MM.1S (cell line): Measurements from ENCODE around the gene ZNF827.

Experiments
- DNase-seq: peaks from one replicate; pipeline ENCODE4 v3.0.0-alpha.2; 2015
- H2AFZ ChIP-seq: fragments of 300-600 bp; sonication (generic); 2 replicates; pipeline ENCODE4 v1.6.0; 2016; ENCODE audit warnings: antibody characterized with exemption, low read length
- H3F3A ChIP-seq: fragments of 300-600 bp; sonication (generic); 2 replicates; pipeline ENCODE4 v1.6.1; 2016; ENCODE audit warnings: mild to moderate bottlenecking, antibody characterized with exemption, low read length, moderate library complexity, mixed read lengths; ENCODE audit not compliant: insufficient read depth
- H3K27ac ChIP-seq: fragments of 300-600 bp; sonication (generic); 2 replicates; pipeline ENCODE4 v1.5.1; 2016; ENCODE audit warnings: mild to moderate bottlenecking, low read length
- H3K27me3 ChIP-seq: fragments of 300-600 bp; sonication (generic); replicated peaks from 2 replicates; pipeline ENCODE4 v1.6.0; 2016; ENCODE audit warnings: low read length; ENCODE audit not compliant: insufficient read depth
- H3K36me3 ChIP-seq: fragments of 300-600 bp; sonication (generic); replicated peaks from 2 replicates; pipeline ENCODE4 v1.6.1; 2016; ENCODE audit warnings: mild to moderate bottlenecking, low read length, mixed read lengths; ENCODE audit not compliant: insufficient read depth
- H3K4me1 ChIP-seq: fragments of 300-600 bp; sonication (generic); 2 replicates; pipeline ENCODE4 v1.6.1; 2016; ENCODE audit warnings: low read length, mixed read lengths
- H3K4me2 ChIP-seq: fragments of 300-600 bp; sonication (generic); 2 replicates; pipeline ENCODE4 v1.6.0; 2016; ENCODE audit warnings: low read depth, low read length
- H3K4me3 ChIP-seq: fragments of 300-600 bp; sonication (generic); 2 replicates; pipeline ENCODE4 v1.5.1; 2016; ENCODE audit warnings: low read length, mixed read lengths
- H3K79me2 ChIP-seq: fragments of 300-600 bp; sonication (generic); 2 replicates; pipeline ENCODE4 v1.6.1; 2016; ENCODE audit warnings: mixed run types, low read length, mixed read lengths
- H3K9ac ChIP-seq: fragments of 300-600 bp; sonication (generic); 2 replicates; pipeline ENCODE4 v1.6.1; 2016; ENCODE audit warnings: low read length, mixed read lengths
- H3K9me2 ChIP-seq: fragments of 300-600 bp; sonication (generic); replicated peaks from 2 replicates; pipeline ENCODE4 v1.6.1; 2016; ENCODE audit warnings: mild to moderate bottlenecking, low read length, mixed read lengths; ENCODE audit not compliant: insufficient read depth
- H3K9me3 ChIP-seq: fragments of 300-600 bp; sonication (generic); replicated peaks from 2 replicates; pipeline ENCODE4 v1.6.1; 2016; ENCODE audit warnings: mild to moderate bottlenecking, low read length, mixed read lengths; ENCODE audit not compliant: insufficient read depth
- H4K20me1 ChIP-seq: fragments of 300-600 bp; sonication (generic); 2 replicates; pipeline ENCODE4 v1.6.1; 2016; ENCODE audit warnings: mild to moderate bottlenecking, low read length, moderate library complexity, mixed read lengths; ENCODE audit not compliant: insufficient read depth
- CTCF ChIP-seq: fragments of 300-600 bp; sonication (generic); IDR thresholded peaks from 2 replicates; pipeline ENCODE4 v1.5.1; 2016; ENCODE audit warnings: antibody characterized with exemption, low read length, mixed read lengths
- EZH2 ChIP-seq: fragments of 300-600 bp; sonication (generic); optimal IDR thresholded peaks from 2 replicates; pipeline ENCODE3; 2017; ENCODE audit warnings: low read depth, mild to moderate bottlenecking, antibody characterized with exemption, low read length, mixed read lengths
- EZH2phosphoT487 ChIP-seq: fragments of 300-600 bp; sonication (generic); IDR thresholded peaks from 2 replicates; pipeline ENCODE4 v1.6.1; 2018; ENCODE audit warnings: antibody characterized with exemption, low read length

The ZNF827 gene

GRCh38 chr4:145945431-145946155 lies 7.0 kb upstream of the ZNF827 start:
- Histone ChIP-seq H3K9me3 (no peaks in the 10 kb centered on the region), H2AFZ (no peak overlapping the region), H3F3A (peaks cover 8% of the 10 kb centered on the region; the same call in 1 of the 2 replicates), H3K36me3 (no peaks in the 10 kb centered on the region), H3K9ac (no peak overlapping the region), H3K27me3 (no peaks in the 10 kb centered on the region; the same call in 1 of the 2 replicates), H3K79me2 (no peaks in the 10 kb centered on the region), H3K4me1 (peaks cover 9% of the 10 kb centered on the region; the same call in 1 of the 2 replicates), H3K4me2 (no peak overlapping the region), H4K20me1 (no peaks in the 10 kb centered on the region), H3K27ac (no peak overlapping the region), H3K9me2 (no peaks in the 10 kb centered on the region), H3K4me3 (no peak overlapping the region)
- no peak for TF ChIP-seq EZH2phosphoT487
- TF ChIP-seq EZH2: no peak
- no peak for TF ChIP-seq CTCF
- no peak for DNase-seq

- H3K4me1 ChIP-seq: peaks cover 9% of the 10 kb centered on the region; the same call in 1 of the 2 replicates
- no peak for TF ChIP-seq EZH2
- TF ChIP-seq EZH2phosphoT487: no peak
- no peak for TF ChIP-seq CTCF
Measured at GRCh38 chr4:145944886-145945285, 6.3 kb upstream of the ZNF827 start.

GRCh38 chr4:145939856-145940255 lies 1.2 kb upstream of the ZNF827 start:
- H3K4me2 ChIP-seq: no peak overlapping the region
- H3K27ac ChIP-seq: no peak overlapping the region

More at GRCh38 chr4:145944886-145945285, 6.3 kb upstream of the ZNF827 start:
- Histone ChIP-seq H3K27me3 (peaks cover 5% of the 10 kb centered on the region), H3K4me2 (no peak overlapping the region), H4K20me1 (no peaks in the 10 kb centered on the region), H3K36me3 (no peaks in the 10 kb centered on the region), H2AFZ (no peak overlapping the region), H3K4me3 (no peak overlapping the region), H3K27ac (no peak overlapping the region), H3K9me2 (no peaks in the 10 kb centered on the region), H3K9me3 (no peaks in the 10 kb centered on the region), H3F3A (peaks cover 9% of the 10 kb centered on the region; the same call in 1 of the 2 replicates), H3K9ac (no peak overlapping the region), H3K79me2 (no peaks in the 10 kb centered on the region)
- no peak for DNase-seq

More at GRCh38 chr4:145939856-145940255, 1.2 kb upstream of the ZNF827 start:
- Histone ChIP-seq H3K9ac (no peak overlapping the region), H3K36me3 (no peaks in the 10 kb centered on the region), H2AFZ (no peak overlapping the region), H3K4me1 (peaks cover 14% of the 10 kb centered on the region; the same call in 1 of the 2 replicates), H3K4me3 (no peak overlapping the region), H3K79me2 (peaks cover 3% of the 10 kb centered on the region), H4K20me1 (no peaks in the 10 kb centered on the region), H3K9me2 (no peaks in the 10 kb centered on the region), H3F3A (peaks cover 42% of the 10 kb centered on the region), H3K27me3 (peaks cover 19% of the 10 kb centered on the region), H3K9me3 (no peaks in the 10 kb centered on the region)
- DNase-seq: no peak
- TF ChIP-seq EZH2: no peak
- no peak for TF ChIP-seq EZH2phosphoT487
- TF ChIP-seq CTCF: no peak
